ENCODE results near the gene SLC2A13.
"Not testable (repeated sequence)": the region's sequence is repeated elsewhere in the genome, so short reads cannot be mapped to it uniquely, and the experiment has no call there.

GRCh38 chr12:39922598-39922997 lies 183.3 kb downstream of the SLC2A13 start:
- not testable (repeated sequence) for TF ChIP-seq EZH2 (IDR thresholded peaks at IDR 0.05; ENCODE audit: low read length); CTCF (optimal IDR thresholded peaks at IDR 0.05 in 1 of 3, IDR thresholded peaks at IDR 0.05 in 1 of 3, conservative IDR thresholded peaks at IDR 0.05 in 1 of 3; ENCODE audit: extremely low read depth in 1 of 3, insufficient read depth in 2 of 3, low read length in 3 of 3)

Data from keratinocyte (primary cell).